ENCODE results near the gene GHRL. TPM values are rescaled to one million over a fixed set of nuclear protein-coding genes. Genes with fewer than 3 reads are reported as not detected.

The GHRL gene
- total RNA-seq, 1 experiment from 2014 or later: not detected

DNA sequence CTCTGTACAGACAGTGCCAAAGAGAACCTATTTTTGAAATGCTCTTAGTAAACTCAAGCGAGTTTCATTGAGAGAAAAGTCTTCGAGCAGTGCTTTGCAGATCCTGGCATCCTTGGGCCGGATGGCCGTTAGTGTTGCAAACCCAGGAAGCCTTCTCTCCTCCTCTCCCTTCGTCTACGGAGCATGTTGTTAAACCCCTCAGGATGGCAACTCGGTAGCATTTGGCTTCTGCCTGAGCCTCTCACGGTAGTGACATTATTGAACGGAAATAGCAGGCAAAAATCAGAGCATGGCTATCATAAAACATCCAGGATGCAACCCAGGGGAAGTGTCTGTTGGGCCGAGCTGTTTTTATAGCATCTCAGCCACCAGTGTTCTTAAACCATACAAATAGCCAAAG, 34.8 kb upstream of the GHRL start:
- no peak for DNase-seq (ENCODE audit: low spot score)

DNA sequence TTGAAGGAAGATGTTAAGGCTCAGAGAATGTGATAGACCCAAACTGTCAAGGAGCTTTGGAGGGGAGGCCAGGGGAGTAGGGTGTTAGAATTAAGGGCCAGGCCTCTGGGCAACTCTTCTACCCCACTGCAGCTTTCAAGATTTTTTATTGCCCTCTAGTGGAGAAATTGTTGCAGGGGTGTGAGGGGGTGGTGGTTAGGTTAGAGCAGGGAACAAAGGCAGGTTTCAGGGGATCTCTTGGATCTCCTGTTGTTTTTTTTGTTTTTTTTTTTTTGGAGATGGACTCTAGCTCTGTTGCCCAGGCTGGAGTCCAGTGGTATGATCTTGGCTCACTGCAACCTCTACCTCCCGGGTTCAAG, 29.6 kb upstream of the GHRL start:
- peak; percentile 5 for DNase-seq (ENCODE audit: low spot score)

DNA sequence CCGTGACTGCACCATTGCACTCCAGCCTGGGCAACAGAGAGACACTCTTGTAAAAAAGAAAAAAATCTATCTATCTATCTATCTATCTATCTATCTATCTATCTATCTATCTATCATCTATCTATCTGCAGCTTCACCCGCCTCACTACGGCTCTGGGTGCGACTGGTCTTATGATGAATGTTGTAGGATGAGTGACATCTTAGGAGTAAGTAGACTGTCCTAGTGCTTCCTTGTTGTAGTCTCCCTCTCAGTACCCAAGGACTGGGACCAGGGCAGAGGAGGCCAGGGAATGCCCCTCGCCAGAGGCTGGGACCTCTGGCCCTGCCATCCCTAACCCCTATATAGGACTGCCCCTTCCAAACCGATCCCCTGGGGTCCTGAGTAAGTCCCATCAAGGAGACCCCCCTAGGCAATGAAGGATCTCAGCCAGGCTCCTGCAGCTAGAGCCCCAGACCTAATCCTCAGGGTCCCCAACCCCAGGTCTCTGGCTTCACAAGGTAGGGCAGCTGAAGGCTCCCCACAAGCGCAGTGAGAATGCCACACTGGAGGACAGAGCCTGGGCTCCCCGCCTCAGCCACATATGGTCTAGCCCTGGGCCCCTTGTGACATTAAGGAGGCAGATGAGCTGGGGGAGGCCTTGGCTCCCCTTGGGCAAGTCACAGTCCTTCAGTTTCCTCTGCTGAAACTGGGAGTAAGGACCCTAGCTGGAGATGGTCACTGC, 29.0 kb upstream of the GHRL start:
- DNase-seq (ENCODE audit: low spot score): no peak

DNA sequence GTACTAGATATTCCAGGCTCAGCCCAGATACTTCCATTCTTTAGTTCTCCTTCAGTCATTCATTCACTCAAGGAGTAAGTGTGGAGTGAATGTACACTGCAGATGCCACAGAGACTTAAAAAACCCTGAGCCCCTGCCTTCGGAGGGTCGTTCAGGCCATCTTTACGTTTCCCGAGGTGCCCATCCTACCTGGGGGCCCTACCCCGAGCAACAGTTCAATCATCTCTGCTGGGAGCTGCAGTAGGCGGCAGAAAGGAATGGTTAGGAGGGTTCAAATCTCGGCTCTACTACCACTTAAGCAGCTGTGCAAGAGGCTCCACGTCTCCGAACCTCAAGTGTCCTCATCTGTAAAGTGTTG, 27.6 kb upstream of the GHRL start:
- DNase-seq (ENCODE audit: low spot score): no peak

DNA sequence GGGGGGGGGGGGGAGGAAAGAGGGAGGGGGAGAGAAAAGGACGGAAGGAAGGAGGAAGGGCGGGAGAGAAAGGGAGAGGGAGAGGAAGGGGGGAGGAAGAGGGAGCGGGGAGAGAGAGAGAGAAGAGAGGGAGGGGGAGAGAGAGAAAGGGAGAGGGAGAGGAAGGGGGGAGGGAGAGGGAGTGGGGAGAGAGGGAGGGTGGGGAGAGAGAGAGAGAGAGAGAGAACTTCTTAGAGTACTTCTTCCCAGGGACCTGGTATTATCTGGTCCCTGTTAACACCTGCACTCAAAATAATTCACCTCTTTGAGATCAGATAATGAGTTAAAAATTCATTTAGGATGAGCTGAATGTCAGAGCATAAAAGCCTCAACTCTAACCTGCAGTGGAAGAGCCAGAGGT, 27.1 kb upstream of the GHRL start:
- DNase-seq (ENCODE audit: low spot score): no peak

DNA sequence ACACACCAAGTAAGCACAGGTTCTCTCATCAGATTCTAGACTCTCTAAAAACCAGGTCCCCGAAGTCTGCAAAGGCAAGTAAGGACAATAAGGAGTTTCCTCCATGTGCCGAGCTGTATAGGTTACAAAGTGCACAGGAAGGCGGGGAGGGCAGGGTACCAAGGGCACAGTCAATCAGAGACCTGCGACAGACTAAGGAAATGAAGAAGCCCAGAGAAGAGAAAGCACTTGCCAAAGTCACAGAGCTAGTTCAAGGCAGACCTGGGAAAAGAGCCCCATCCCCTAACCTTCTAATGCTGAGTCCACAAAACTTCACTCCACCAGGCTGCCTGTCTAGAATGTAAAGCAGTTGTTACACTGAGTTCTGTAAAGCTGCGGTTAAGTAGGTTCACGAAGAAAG, 26.5 kb upstream of the GHRL start:
- DNase-seq (ENCODE audit: low spot score): no peak

DNA sequence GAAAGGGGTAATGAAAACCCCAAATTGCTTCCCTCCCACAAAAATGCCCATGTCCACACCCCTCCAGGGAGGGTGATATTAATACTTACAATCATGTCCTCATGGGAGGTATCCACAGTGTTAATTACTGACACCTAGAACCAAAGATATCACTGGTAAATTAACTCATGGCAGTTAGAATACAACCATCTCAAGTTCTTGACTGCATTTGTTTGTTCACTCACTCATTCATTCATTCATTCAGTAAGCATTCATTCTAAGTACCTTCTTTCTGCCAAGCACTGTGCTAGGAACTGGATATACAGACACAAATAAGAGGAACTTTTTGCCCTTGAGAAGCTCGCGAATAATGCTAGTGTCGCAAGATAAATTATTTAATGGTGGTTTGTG, 25.2 kb upstream of the GHRL start:
- DNase-seq (ENCODE audit: low spot score): no peak

DNA sequence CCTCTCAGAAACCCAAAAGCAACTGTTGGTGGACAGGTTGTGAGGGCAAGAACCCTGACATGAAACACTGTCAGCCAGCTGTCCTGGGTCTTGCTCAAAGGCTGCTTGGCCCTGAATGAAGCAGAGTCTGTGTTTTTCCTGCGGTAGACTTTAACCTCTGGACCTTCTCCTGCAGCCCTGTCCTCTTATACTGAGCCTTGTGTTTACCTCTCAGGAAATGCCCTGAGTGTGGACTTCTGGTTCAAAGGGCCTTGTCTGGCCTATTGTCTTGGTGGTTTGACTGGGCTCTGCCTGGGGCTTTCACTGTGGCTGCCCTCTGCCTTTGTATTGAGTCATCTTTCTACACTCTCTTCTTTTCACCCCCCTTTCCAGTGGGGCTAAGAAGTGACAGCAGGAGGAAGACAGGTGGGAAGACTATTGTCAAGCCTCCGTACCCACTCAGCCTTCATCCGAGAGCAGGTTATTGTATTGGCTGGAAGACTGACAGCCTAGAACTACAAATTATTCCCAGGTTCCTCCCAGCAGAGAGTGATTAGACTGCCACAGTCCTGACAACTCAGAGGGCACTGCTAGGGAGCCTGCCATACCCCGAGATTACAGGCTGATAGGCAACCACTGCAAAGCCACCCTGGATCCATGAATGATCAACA, 24.7 kb upstream of the GHRL start:
- DNase-seq (ENCODE audit: low spot score): no peak

DNA sequence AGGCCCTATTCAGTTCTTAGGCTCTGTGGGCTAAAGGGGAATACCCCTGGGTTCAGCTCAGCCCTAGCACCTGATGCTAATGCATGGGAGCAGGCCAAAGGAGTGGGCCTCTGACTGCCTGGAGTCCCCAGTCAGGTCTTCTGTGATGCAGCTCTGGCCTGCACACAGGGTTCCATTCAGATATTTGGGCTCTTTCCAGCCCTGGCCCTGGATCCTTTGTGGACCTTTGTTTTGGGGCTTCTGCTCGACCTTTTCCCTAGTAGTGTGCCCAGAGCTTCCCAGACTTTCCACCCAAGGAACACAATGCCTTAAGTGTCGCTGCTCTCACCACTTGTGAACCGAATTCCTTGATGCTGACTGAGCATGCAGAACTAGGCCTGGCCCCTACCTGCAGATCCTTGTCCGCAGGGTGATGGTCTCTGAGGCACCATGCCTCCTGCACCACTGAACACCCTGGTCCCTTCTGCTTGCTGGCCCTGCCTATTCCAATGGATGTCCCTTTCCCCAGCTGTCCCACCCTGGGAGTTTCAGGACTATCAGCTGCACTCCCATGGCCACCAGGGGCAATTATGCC, 23.1 kb upstream of the GHRL start:
- DNase-seq (ENCODE audit: low spot score): no peak

DNA sequence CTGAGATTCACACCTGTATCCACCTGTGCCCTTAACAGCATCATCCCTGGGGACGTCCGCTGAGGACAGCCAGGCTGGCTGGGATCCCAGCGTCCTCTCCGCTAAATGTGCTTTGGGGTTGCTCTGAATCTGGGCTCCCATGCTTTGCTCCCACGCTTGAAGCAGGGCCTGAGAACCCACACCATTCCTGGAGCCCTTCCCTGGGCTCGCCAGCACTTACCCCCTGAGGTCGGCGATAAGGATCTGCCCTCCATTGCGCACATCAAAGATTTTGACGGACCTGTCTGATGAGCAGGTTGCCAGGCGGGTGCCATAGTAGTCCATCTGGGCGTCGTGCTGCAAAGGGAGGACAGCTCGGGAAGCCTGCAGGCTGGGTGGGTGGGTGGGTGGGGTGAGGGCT, 22.4 kb upstream of the GHRL start:
- no peak for DNase-seq (ENCODE audit: low spot score)

DNA sequence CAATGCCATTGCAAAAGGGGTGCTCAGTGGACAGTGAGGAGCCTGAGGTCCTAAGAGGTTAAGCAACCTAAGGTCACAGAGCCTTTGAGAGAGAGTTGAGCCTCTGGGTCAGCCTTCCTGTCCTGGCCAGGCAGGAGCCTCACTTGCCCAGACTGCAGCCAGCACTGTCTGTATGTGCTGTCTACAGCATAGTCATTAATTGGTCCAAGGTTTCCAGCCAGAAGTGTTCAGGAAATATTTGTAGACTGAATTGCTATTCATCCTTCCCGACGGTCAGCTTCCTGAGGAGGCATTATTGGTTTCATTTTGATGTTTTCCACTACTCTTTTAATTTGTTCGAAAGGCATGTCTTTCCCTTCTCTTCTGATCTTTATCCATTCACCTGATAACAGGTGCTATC, 20.1 kb upstream of the GHRL start:
- no peak for DNase-seq (ENCODE audit: low spot score)

DNA sequence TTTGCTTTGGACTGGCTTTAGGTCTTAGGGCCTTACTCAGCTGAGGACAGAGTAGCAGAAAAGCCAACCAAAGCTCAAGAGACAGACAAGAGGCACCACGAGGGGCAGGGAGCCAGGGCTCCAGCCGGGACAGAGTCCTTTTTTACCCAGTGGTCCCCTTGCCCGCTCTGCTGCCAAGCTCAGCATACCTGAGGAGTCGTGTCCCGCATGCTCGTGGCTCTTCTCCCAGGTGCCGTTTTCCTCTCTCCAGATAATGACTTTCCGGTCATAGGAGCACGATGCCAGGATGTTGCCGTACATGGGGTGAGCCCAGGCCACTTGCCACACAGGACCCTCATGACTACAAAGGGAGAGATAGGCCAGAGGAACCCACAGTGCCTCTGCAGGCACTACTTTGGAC, 19.6 kb upstream of the GHRL start:
- DNase-seq (ENCODE audit: low spot score): no peak

DNA sequence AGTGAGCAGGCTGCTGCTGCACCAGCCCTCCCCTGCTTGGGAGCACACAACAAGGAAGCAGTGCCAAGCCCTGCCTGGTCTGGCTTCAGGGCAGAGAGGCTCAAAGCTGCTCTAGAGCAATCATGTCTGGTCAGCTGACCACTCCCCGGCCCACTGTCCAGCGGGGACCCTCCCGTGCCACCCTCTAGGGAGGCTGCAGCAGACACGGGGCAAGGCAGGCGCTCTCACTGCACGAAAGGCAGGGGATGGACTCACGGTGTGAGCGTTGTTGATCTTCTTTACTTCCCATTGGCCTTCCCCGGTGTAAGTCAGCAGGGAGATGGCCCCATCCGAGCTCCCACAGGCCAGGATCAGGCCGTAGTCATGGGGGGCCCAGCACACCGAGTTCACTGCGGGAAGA, 19.0 kb upstream of the GHRL start:
- no peak for DNase-seq (ENCODE audit: low spot score)

DNA sequence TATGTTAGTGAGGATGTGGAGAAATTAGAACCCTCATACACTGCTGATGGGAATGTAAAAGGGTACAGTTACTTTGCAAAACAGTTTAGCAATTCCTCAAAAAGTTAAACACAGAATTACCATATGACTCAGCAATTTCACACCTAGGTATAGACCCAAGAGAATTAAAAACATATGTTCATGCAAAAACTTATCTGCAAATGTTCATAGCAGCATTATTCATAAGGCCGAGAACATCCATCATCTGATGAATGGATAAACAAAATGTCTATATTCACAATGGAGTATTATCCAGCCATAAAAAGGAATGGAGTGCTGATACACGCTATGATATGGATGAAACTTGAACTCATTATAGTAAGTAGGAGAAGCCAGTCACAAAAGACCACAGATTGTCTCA, 17.8 kb upstream of the GHRL start:
- DNase-seq (ENCODE audit: low spot score): no peak

DNA sequence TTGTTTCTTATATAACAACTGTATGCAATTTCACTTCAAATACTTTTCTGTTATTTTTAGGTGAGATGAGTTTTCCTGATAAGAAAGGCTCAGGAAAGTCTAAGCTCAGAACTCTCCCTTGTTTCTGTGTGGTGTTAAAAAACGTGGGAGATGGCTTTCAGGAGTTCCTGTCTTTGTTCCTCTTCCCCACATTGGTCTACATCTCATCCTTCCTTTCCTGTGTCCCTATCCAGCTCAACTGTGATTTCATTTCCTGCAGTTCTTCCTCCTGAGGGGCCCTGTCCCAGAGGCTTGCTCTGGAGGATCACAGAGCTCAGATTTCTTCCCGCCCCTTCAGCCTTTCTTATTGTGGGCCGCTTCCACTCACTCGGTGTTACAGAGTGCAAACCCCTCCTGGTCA, 17.0 kb upstream of the GHRL start:
- no peak for DNase-seq (ENCODE audit: low spot score)

DNA sequence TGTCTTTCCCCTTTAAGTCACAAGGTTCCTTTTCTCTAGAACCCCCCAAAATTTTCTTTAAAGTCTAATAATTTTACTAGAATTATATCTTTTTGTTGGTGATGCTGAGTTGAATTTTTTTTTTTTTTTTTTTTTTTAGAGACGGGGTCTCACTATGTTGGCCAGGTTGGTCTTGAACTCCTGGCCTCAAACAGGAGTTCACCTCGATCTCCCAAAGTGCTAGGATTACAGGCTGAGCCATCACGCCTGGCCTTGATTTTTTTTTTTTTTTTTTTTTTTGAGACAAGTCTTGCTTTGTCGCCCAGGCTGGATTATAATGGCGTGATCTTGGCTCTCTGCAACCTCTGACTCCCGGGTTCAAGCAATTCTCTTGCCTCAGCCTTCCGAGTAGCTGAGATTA, 15.9 kb upstream of the GHRL start:
- no peak for DNase-seq (ENCODE audit: low spot score)

DNA sequence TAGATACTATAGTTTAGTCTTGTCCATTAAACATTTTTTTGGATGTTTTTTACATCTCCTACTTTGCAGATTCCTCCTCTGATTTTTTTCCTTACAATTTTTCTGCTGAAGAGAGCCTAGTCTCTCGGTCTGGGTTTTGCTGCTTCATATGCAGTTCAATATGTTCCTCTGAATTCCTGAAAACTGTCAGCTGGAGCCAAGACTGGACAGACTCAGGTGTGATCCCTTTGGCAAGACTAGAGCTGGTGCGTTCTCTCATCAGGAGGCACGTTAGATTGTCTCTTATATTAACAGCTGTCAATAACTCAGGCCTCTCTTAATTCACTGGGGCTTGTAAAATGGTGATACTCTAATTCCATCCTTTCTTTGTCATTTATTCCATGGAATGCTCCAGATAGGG, 13.4 kb upstream of the GHRL start:
- DNase-seq (ENCODE audit: low spot score): no peak

DNA sequence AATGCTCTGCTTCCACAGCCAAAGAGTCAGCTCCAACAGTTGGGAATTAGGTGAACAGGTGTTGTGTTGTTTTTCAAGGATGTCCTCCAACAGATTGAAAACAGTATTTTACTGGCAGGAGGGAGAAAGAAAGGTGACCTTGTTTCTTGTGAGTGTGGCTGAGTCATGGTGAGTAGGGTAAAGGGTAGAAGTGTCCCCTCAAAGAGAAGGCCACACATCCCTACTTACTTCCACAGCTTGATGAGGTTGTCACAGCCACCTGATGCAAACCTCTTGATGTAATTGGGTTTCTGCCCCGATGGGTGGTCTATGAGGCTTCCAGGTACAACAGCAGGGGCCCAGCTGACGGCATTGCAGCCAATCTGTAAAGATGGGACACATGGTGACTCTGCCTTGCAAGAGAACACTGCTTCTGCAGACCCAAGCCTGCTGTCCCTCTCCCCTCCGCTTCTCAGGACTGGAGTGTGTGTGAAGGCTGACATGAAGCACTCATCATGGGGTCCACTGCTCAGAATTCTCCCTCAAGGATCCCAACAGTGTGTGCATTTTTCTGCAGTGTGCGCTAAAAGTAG, 12.7 kb upstream of the GHRL start:
- DNase-seq (ENCODE audit: low spot score): no peak

DNA sequence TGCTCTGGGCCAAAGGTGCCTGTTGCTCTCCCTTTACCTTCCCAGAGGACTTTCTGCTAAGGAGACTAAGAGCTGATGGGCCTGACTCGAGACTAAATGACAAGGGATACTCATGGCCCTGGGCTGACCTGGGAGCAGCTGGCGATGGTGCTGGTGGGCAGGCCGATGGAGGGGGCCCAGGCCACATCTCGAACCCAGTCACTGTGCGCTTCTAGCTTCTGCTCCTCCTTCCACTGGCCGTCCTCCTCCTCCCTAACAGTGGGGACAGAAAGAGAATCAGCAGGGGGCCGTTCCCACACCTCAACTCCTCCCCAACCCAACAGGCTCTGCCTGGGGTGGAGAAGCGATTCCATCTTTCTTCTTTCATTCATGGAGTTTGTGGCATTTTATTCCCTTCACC, 12.2 kb upstream of the GHRL start:
- no peak for DNase-seq (ENCODE audit: low spot score)

DNA sequence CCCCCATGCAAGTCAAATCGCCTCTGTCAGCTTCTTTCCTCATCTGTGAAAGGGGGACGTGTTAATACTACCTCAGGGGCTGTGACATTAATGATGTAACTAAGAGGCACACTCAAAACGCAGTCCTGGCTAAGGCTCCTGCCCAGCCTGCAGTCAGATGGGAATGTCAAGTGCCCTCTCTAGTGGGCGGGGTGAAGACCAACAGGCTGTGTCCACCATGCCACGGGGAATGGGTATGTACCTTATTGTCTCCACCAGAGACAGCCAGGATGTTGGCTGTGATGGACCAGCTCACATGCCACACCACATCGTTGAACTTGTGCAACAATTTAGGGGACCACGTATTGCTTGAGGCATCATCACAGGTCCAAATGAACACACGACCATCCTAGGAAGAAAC, 11.0 kb upstream of the GHRL start:
- no peak for DNase-seq (ENCODE audit: low spot score)

DNA sequence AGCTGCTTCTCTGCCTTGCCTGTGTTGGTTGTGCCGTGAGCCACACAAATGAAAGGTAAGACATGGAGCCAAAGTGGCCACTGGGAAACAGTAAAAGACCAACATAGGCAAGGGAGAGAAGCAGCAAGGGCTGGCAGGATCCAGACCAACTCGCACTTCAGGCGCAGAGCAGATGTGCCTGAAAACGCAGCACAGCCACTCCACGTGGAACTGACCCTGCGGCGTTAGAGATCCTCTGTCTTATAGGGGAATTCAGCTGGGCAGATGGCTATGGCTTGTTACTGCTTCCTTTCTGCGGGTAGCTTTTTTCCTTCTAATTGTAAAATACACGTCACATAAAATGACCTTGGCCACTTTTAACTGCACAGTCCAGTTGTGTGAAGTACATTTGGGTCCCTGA, 10.4 kb upstream of the GHRL start:
- DNase-seq (ENCODE audit: low spot score): no peak

DNA sequence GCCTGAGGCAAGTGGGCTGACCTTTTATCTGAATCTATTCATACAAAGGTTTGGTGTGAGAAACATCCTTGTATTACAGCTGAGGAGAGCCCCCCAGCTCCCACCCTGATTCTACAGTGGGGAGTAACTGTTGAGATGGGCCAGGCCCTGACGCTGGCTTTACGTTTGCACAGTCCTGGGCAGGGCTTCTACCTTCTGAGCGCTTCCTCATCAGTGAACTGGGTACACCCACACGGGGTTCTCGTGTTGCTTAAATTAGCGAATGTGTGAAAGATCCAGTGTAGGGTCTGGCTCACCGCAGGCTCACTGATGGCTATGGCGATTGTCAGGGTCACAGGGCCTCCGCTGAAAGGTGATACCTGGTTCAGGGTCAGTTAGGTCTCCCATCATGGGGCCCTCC, 7.3 kb upstream of the GHRL start:
- no peak for DNase-seq (ENCODE audit: low spot score)

DNA sequence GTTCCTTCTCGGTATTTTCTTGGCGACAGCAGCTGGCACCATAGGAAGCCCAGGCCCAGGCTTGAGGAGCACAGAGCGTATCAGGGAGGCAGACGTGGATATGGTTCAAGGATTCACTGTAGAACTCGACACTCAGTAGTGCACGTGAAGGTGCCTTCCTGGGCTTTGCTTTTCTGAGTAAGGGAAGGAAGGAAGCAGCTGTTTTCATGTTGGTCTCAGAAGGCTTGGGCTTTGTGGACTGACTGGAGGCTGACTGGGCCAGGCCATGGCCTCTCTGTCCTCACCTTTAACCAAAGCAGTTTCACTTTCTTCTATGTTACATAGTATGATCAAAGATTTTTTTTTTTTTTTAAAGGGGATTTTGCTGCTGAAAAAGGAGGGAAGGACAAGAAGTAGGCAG, 6.9 kb upstream of the GHRL start:
- no peak for DNase-seq (ENCODE audit: low spot score)

Data from HT-29 (cell line).